22Rv1 (cell line): ENCODE data around the gene WDR6.
A peak's percentile ranks its signal among the peaks of the same experiment; 100 is the strongest.

Experiments
- H3K27ac ChIP-seq: fragments of 450-650 bp; 2 replicates; pipeline ENCODE4 v1.5.1; 2017
- ZFX ChIP-seq: fragments of 450-650 bp; IDR thresholded peaks from 2 replicates; pipeline ENCODE4 v1.6.1; 2017; ENCODE audit warnings: antibody characterized with exemption, borderline replicate concordance
- TF ChIP-seq, protein P1 (sequence below): fragments of 450-650 bp; IDR thresholded peaks from 2 replicates; pipeline ENCODE4 v1.5.1; 2017; ENCODE audit warnings: mild to moderate bottlenecking

WDR6 gene

DNA sequence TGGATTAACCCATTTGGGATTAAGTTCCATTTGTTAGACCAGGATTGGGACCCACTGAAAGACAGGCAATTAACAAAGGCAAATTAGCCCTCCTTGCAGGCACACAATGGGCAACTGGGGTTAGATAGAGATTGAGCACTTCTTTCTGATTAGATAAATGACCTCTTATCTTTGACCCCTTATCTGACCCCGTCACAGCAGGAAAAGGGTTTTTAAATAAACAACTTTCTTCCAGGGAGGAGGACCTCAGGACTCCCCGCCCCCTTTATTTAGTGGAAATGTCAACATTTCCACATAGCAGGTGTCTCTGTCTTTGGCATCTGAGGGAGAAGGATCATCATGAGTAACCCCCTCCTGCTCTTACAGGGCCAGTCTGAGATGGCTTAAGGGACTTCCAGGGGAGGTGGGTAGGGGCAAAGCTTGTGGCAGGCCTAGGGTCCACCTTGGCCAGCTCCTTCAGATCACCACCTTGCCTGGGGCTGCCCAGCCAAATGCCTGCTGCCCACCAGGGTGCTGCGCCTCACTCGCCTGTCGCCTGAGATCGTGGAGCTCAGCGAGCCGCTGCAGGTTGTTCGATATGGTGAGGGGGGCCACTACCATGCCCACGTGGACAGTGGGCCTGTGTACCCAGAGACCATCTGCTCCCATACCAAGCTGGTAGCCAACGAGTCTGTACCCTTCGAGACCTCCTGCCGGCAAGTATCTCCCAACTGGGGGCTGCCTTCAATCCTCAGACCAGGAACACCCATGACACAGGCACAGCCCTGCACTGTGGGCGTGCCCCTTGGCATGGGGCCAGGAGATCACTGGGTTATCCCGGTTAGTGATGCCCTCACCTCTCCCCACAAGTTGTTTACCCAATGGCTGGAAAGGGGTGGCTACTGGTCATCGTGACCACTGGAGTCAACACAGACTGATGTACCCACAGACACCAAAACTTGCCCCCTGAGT is 2.6 kb upstream of the WDR6 start:
- TF ChIP-seq ZFX: no peak
- peak overlapping the region; percentile 98 for H3K27ac ChIP-seq

DNA sequence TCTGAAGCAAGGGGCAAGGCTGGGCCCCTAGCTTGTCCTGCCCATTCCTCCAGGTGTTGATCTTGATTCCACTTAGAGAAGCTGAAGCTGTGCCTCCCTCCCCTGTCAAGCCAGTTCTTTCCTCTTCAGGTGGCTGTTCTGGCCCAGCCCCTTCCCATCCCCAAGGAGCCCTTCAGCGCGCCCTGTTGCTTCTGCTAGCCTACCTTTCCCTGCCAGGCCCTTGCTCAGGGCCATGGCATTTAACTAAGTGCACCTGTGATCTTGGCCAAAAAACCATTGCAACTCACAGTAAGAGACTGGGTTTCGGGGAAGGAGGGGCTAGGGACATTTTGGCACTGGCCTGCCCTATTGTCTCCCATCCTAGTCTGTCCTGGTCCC is 1.9 kb upstream of the WDR6 start:
- TF ChIP-seq ZFX: no peak
- TF ChIP-seq, protein P1, sequence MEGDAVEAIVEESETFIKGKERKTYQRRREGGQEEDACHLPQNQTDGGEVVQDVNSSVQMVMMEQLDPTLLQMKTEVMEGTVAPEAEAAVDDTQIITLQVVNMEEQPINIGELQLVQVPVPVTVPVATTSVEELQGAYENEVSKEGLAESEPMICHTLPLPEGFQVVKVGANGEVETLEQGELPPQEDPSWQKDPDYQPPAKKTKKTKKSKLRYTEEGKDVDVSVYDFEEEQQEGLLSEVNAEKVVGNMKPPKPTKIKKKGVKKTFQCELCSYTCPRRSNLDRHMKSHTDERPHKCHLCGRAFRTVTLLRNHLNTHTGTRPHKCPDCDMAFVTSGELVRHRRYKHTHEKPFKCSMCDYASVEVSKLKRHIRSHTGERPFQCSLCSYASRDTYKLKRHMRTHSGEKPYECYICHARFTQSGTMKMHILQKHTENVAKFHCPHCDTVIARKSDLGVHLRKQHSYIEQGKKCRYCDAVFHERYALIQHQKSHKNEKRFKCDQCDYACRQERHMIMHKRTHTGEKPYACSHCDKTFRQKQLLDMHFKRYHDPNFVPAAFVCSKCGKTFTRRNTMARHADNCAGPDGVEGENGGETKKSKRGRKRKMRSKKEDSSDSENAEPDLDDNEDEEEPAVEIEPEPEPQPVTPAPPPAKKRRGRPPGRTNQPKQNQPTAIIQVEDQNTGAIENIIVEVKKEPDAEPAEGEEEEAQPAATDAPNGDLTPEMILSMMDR: no peak

DNA sequence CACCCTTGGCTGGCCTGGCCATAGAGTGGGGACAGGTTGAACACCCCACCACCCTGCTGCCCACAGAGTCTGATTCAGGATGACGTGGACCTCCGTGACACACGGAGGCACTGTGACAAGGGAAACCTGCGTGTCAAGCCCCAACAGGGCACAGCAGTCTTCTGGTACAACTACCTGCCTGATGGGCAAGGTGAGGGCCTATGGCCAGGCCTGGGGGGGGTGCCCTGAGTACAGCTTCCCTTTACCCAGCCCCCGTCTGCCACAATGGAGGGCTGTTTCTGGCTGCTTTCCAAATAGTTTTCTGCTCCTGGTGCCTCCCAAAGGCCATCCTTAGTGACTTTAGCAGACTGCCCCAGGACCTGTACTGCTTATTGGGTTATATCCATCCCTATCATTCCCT is 1.2 kb upstream of the WDR6 start:
- H3K27ac ChIP-seq: peak overlapping the region; percentile 98
- TF ChIP-seq, protein P1: no peak
- TF ChIP-seq ZFX: no peak

More for the DNA sequence above, 1.9 kb upstream of the WDR6 start:
- H3K27ac ChIP-seq: peak overlapping the region; percentile 98

- H3K27ac ChIP-seq: peak overlapping the region; percentile 98
- no peak for TF ChIP-seq ZFX
- TF ChIP-seq, protein P1: no peak
These were observed 653 bp upstream of the WDR6 start for GRCh38 chr3:49006408-49007067.

GRCh38 chr3:49007771-49008528 is 759 bp downstream of the WDR6 start:
- TF ChIP-seq, protein P1: peak; percentile 21
- no peak for TF ChIP-seq ZFX
- peak overlapping the region; percentile 98 for H3K27ac ChIP-seq

DNA sequence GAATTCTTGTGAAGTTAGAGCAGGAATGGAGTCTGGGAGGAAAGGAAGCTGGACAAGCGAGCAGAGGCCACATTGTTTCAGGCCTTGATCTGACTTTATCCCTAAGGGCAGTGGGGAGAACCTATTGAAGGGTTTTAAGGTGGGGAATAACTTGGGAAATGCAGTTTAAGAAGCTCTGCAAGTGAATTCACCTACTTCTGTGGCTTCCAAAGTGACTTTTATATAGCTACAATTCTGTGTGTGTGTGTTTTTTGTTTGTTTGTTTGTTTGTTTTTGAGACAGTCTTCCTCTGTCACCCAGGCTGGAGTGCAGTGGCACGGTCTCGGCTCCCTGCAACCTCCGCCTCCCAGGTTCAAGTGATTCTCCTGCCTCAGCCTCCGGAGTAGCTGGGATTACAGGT is 1.4 kb downstream of the WDR6 start:
- H3K27ac ChIP-seq: peak overlapping the region; percentile 98

DNA sequence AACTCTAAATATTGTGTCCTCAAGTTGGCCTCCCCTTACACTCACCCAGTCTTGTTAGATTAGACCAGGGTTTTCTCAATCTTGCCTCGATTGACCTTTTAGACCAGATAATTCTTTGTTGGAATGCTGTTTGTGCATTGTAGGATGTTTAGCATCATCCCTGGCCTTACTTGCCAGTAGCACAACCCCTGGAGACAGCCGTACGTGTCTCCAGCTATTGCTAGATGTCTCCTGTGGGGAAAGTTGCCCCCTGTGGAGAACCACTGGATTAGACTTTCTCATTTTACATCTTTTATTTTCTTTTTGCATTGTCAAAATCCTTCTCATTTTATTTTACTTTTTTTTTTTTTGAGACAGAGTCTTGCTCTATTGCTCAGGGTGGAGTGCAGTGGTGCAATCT is 2.2 kb downstream of the WDR6 start:
- no peak overlapping the region for H3K27ac ChIP-seq
- TF ChIP-seq, protein P1: no peak
- TF ChIP-seq ZFX: no peak

GRCh38 chr3:49012441-49013017 is 5.3 kb downstream of the WDR6 start:
- no peak overlapping the region for H3K27ac ChIP-seq

More at GRCh38 chr3:49012441-49013017, 5.3 kb downstream of the WDR6 start:
- TF ChIP-seq, protein P1: no peak
- no peak for TF ChIP-seq ZFX
